8988T (cell line): ENCODE results near the gene HNMT.
"Not testable (repeated sequence)": the region's sequence is repeated elsewhere in the genome, so short reads cannot be mapped to it uniquely, and the experiment has no call there.

Experiments used
- DNase-seq: peaks from one replicate; pipeline ENCODE4 v3.0.0; 2011

Gene HNMT

GRCh38 chr2:138016351-138017087, 52.2 kb downstream of the HNMT start:
- no peak for DNase-seq

GRCh38 chr2:138017824-138018223, 53.6 kb downstream of the HNMT start:
- no peak for DNase-seq

GRCh38 chr2:138018866-138019688, 54.8 kb downstream of the HNMT start:
- no peak for DNase-seq

- DNase-seq: no peak
These were observed 56.2 kb downstream of the HNMT start for GRCh38 chr2:138020432-138020831.

GRCh38 chr2:138021154-138021553, 56.9 kb downstream of the HNMT start:
- no peak for DNase-seq

- no peak for DNase-seq
These were observed 59.0 kb downstream of the HNMT start for GRCh38 chr2:138023298-138023697.

GRCh38 chr2:138023976-138024375, 59.7 kb downstream of the HNMT start:
- DNase-seq: no peak

GRCh38 chr2:138026111-138027020, 62.1 kb downstream of the HNMT start:
- no peak for DNase-seq

GRCh38 chr2:138028538-138028937, 64.3 kb downstream of the HNMT start:
- no peak for DNase-seq

GRCh38 chr2:138029276-138029675, 65.0 kb downstream of the HNMT start:
- DNase-seq: no peak

GRCh38 chr2:138030459-138030858, 66.2 kb downstream of the HNMT start:
- no peak for DNase-seq

- no peak for DNase-seq
These were observed 68.1 kb downstream of the HNMT start for GRCh38 chr2:138032334-138032733.

GRCh38 chr2:138034536-138034935, 70.3 kb downstream of the HNMT start:
- DNase-seq: no peak

GRCh38 chr2:138035608-138036217, 71.4 kb downstream of the HNMT start:
- DNase-seq: no peak

- DNase-seq: no peak
These were observed 72.2 kb downstream of the HNMT start for GRCh38 chr2:138036522-138036921.

GRCh38 chr2:138037090-138037489, 72.8 kb downstream of the HNMT start:
- no peak for DNase-seq

GRCh38 chr2:138040616-138041015, 76.3 kb downstream of the HNMT start:
- DNase-seq: no peak

- DNase-seq: no peak
These were observed 78.0 kb downstream of the HNMT start for GRCh38 chr2:138042311-138042710.

GRCh38 chr2:138043588-138043987, 79.3 kb downstream of the HNMT start:
- DNase-seq: not testable (repeated sequence)

- DNase-seq: no peak
These were observed 94.2 kb downstream of the HNMT start for GRCh38 chr2:138058427-138058826.

- no peak for DNase-seq
These were observed 95.4 kb downstream of the HNMT start for GRCh38 chr2:138059487-138060300.

GRCh38 chr2:138060301-138060635, 96.0 kb downstream of the HNMT start:
- DNase-seq: no peak
